Measurements from ENCODE around the gene SPACA9. TPM values are rescaled to one million over a fixed set of nuclear protein-coding genes. Genes with fewer than 3 reads are reported as not detected.

Gene SPACA9
- total and polyA plus RNA-seq, 4 donors, result 10.5 to 25.1 (median 16.2) TPM

GRCh38 chr9:132857616-132858342 lies 20.9 kb upstream of the SPACA9 start:
- H3K36me3 ChIP-seq (ENCODE audit: control insufficient read depth in 4 of 4, insufficient read depth in 4 of 4, low read length in 4 of 4), result no peaks in the 10 kb centered on the region
- DNase-seq (peak; percentile 88 to 94 (median 90)), ATAC-seq (ENCODE audit: insufficient read depth, low FRiP score) (no peak)
- TF ChIP-seq CTCF (IDR thresholded peaks at IDR 0.05; ENCODE audit: control extremely low read depth, extremely low read depth), result no peak
- H3K9ac ChIP-seq (ENCODE audit: insufficient read depth in 1 of 2, low read length in 2 of 2), result peak overlapping the region in 1 of 2 donors; percentile 34
- WGBS, 2 donors, result 63 to 70% methylated on average over 22 to 24 of the region's 24 CpGs
- H3K27ac ChIP-seq (ENCODE audit: low read depth in 1 of 2, low read length in 1 of 2), result no peak overlapping the region
- H3K27me3 ChIP-seq (ENCODE audit: control insufficient read depth in 3 of 3, insufficient read depth in 3 of 3, low read length in 2 of 3), result no peaks in the 10 kb centered on the region
- H3K4me1 ChIP-seq (ENCODE audit: control insufficient read depth in 5 of 5, insufficient read depth in 5 of 5, low read length in 5 of 5), result peaks cover 0 to 24% (median 13%) of the 10 kb centered on the region in 5 donors
- no peak overlapping the region for H3K4me3 ChIP-seq
- no peaks in the 10 kb centered on the region for H3K9me3 ChIP-seq (ENCODE audit: control insufficient read depth in 4 of 4, insufficient read depth in 3 of 4, low read length in 3 of 4)

- WGBS, 2 donors, result 61 to 79% methylated on average over 7 of the region's 7 CpGs
- H3K27ac ChIP-seq (ENCODE audit: low read depth in 1 of 2, low read length in 1 of 2), result no peak overlapping the region
- peaks cover 0 to 24% (median 13%) of the 10 kb centered on the region in 5 donors for H3K4me1 ChIP-seq (ENCODE audit: control insufficient read depth in 5 of 5, insufficient read depth in 5 of 5, low read length in 5 of 5)
- H3K9ac ChIP-seq (ENCODE audit: insufficient read depth in 1 of 2, low read length in 2 of 2), result peak overlapping the region in 1 of 2 donors; percentile 43
- no peaks in the 10 kb centered on the region for H3K27me3 ChIP-seq (ENCODE audit: control insufficient read depth in 3 of 3, insufficient read depth in 3 of 3, low read length in 2 of 3)
- H3K9me3 ChIP-seq (ENCODE audit: control insufficient read depth in 4 of 4, insufficient read depth in 3 of 4, low read length in 3 of 4), result no peaks in the 10 kb centered on the region
- H3K4me3 ChIP-seq, result no peak overlapping the region
- H3K36me3 ChIP-seq (ENCODE audit: control insufficient read depth in 4 of 4, insufficient read depth in 4 of 4, low read length in 4 of 4), result no peaks in the 10 kb centered on the region
- DNase-seq (no peak), ATAC-seq (ENCODE audit: insufficient read depth, low FRiP score) (no peak)
- TF ChIP-seq CTCF (IDR thresholded peaks at IDR 0.05; ENCODE audit: control extremely low read depth, extremely low read depth), result no peak
These were observed 19.9 kb upstream of the SPACA9 start for GRCh38 chr9:132858751-132859150.

- ATAC-seq (ENCODE audit: insufficient read depth, low FRiP score), result no peak
- no peak for DNase-seq
- H3K36me3 ChIP-seq (ENCODE audit: control insufficient read depth in 4 of 4, insufficient read depth in 4 of 4, low read length in 4 of 4), result no peaks in the 10 kb centered on the region
- H3K4me1 ChIP-seq (ENCODE audit: control insufficient read depth in 5 of 5, insufficient read depth in 5 of 5, low read length in 5 of 5), result peaks cover 0 to 21% (median 13%) of the 10 kb centered on the region in 5 donors
- 94% methylated on average over 3 of the region's 3 CpGs for WGBS, 2 donors
- TF ChIP-seq CTCF (IDR thresholded peaks at IDR 0.05; ENCODE audit: control extremely low read depth, extremely low read depth), result no peak
- H3K4me3 ChIP-seq, result no peak overlapping the region
- no peaks in the 10 kb centered on the region for H3K27me3 ChIP-seq (ENCODE audit: control insufficient read depth in 3 of 3, insufficient read depth in 3 of 3, low read length in 2 of 3)
- H3K9me3 ChIP-seq (ENCODE audit: control insufficient read depth in 4 of 4, insufficient read depth in 3 of 4, low read length in 3 of 4), result no peaks in the 10 kb centered on the region
- no peak overlapping the region for H3K9ac ChIP-seq (ENCODE audit: insufficient read depth in 1 of 2, low read length in 2 of 2)
- H3K27ac ChIP-seq (ENCODE audit: low read depth in 1 of 2, low read length in 1 of 2), result no peak overlapping the region
These were observed 17.0 kb upstream of the SPACA9 start for GRCh38 chr9:132861666-132862065.
